ENCODE data around the gene PGGHG.

GRCh38 chr11:290621-291231 is 1.8 kb downstream of the PGGHG start:
- TF ChIP-seq CTCF (IDR thresholded peaks at IDR 0.05), result no peak
- no peak for TF ChIP-seq ZFX (IDR thresholded peaks at IDR 0.05; ENCODE audit: borderline replicate concordance)

Data from 22Rv1 (cell line).